H1 (cell line): ENCODE data around the gene SH3PXD2A. TPM values are rescaled to one million over a fixed set of nuclear protein-coding genes. Genes with fewer than 3 reads are reported as not detected.

Experiments used
- EP300 ChIP-seq, 2 experiments: IDR thresholded peaks; 1 replicate in 1 of 2; 2 replicates in 1 of 2; pipeline ENCODE4 v1.6.1; 2011 to 2012; ENCODE audit warnings: low read depth in 2 of 2, low read length in 2 of 2, mild to moderate bottlenecking in 2 of 2, borderline replicate concordance in 1 of 2, inconsistent platforms in 1 of 2, moderate library complexity in 1 of 2
- MAFK ChIP-seq: IDR thresholded peaks from 2 replicates; pipeline ENCODE4 v1.6.1; 2012; ENCODE audit warnings: low read depth, mild to moderate bottlenecking, improper control_type of control experiment, low read length
- SIN3A ChIP-seq, 2 experiments: IDR thresholded peaks in 1 of 2; conservative IDR thresholded peaks in 1 of 2; 2 replicates each; pipeline ENCODE4 v1.6.1; 2011 to 2012; ENCODE audit warnings: low read length in 2 of 2, improper control_type of control experiment in 1 of 2, low read depth in 1 of 2, mild to moderate bottlenecking in 1 of 2
- polyA plus RNA-seq, 7 experiments: library from polyadenylated mRNA; depleted of rRNA in 3 of 7; stranded (reverse) in 5 of 7; unstranded in 2 of 7; fragments of >200 nt in 5 of 7; fragments of 200-250 nt in 2 of 7; gene quantifications; 1 replicate in 5 of 7; 2 replicates in 1 of 7; 4 replicates in 1 of 7; pipeline versions ENCODE4 v1.2.1 to v1.2.3, GENCODE V29; 2011 to 2013; ENCODE audit warnings: missing spikeins in 2 of 7, mixed read lengths in 2 of 7
- total RNA-seq: library from RNA; stranded (reverse); fragmentation: NEBNext Ultra II Directional; extraction: Animal tissue kit (Norgen Biotek cat#: 25700); gene quantifications from 2 replicates; pipeline ENCODE4 v1.2.1, GENCODE V29; 2021

SH3PXD2A gene
- total and polyA plus RNA-seq, 2 of the 8 experiments (the other 6 are each of a cell fraction or from before 2014, with no cell fraction given): 5.4 to 16.3 TPM

- TF ChIP-seq EP300 (IDR thresholded peaks at IDR 0.05; ENCODE audit: borderline replicate concordance in 1 of 2, low read depth in 2 of 2, low read length in 2 of 2): no peak
- no peak for TF ChIP-seq SIN3A (conservative IDR thresholded peaks at IDR 0.05 in 1 of 2, IDR thresholded peaks at IDR 0.05 in 1 of 2; ENCODE audit: low read depth in 1 of 2, low read length in 2 of 2)
- TF ChIP-seq MAFK: no peak
These were observed 200.5 kb downstream of the SH3PXD2A start (continued) for GRCh38 chr10:103654925-103655324.
